ENCODE data around the gene APOC3.

The APOC3 gene

DNA sequence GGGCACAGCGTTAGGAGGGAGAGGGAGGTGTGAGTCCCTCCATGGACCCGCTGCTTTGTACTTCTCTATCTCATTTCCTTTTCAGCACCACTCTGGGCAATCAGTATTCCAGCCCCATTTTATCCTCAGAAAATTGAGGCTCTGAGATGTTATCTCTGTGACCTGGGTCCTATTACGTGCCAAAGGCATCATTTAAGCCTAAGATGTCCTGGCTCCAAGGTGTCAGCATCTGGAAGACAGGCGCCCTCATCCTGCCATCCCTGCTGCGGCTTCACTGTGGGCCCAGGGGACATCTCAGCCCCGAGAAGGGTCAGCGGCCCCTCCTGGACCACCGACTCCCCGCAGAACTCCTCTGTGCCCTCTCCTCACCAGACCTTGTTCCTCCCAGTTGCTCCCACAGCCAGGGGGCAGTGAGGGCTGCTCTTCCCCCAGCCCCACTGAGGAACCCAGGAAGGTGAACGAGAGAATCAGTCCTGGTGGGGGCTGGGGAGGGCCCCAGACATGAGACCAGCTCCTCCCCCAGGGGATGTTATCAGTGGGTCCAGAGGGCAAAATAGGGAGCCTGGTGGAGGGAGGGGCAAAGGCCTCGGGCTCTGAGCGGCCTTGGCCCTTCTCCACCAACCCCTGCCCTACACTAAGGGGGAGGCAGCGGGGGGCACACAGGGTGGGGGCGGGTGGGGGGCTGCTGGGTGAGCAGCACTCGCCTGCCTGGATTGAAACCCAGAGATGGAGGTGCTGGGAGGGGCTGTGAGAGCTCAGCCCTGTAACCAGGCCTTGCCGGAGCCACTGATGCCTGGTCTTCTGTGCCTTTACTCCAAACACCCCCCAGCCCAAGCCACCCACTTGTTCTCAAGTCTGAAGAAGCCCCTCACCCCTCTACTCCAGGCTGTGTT is 829 bp upstream of the APOC3 start:
- Histone ChIP-seq H3K9me3 (ENCODE audit: control insufficient read depth, low read length) (no peaks in the 10 kb centered on the region), H3K9ac (no peak overlapping the region), H3K27ac (no peak overlapping the region), H3K36me3 (ENCODE audit: control insufficient read depth, insufficient read depth, low read length) (no peaks in the 10 kb centered on the region), H3K4me2 (ENCODE audit: low read length) (no peak overlapping the region), H2AFZ (no peak overlapping the region), H3K4me3 (ENCODE audit: low read depth, low read length) (no peak overlapping the region), H3K79me2 (no peaks in the 10 kb centered on the region), H3K4me1 (no peaks in the 10 kb centered on the region), H3K27me3 (ENCODE audit: control insufficient read depth, insufficient read depth, low read length) (no peaks in the 10 kb centered on the region)
- TF ChIP-seq CTCF (IDR thresholded peaks at IDR 0.05), result no peak

DNA sequence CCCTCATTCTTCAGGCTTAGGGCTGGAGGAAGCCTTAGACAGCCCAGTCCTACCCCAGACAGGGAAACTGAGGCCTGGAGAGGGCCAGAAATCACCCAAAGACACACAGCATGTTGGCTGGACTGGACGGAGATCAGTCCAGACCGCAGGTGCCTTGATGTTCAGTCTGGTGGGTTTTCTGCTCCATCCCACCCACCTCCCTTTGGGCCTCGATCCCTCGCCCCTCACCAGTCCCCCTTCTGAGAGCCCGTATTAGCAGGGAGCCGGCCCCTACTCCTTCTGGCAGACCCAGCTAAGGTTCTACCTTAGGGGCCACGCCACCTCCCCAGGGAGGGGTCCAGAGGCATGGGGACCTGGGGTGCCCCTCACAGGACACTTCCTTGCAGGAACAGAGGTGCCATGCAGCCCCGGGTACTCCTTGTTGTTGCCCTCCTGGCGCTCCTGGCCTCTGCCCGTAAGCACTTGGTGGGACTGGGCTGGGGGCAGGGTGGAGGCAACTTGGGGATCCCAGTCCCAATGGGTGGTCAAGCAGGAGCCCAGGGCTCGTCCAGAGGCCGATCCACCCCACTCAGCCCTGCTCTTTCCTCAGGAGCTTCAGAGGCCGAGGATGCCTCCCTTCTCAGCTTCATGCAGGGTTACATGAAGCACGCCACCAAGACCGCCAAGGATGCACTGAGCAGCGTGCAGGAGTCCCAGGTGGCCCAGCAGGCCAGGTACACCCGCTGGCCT is 641 bp downstream of the APOC3 start:
- Histone ChIP-seq H3K4me1 (no peaks in the 10 kb centered on the region), H3K9ac (no peak overlapping the region), H3K9me3 (ENCODE audit: control insufficient read depth, low read length) (no peaks in the 10 kb centered on the region), H3K27me3 (ENCODE audit: control insufficient read depth, insufficient read depth, low read length) (no peaks in the 10 kb centered on the region), H3K36me3 (ENCODE audit: control insufficient read depth, insufficient read depth, low read length) (no peaks in the 10 kb centered on the region), H2AFZ (no peak overlapping the region), H3K79me2 (no peaks in the 10 kb centered on the region), H3K27ac (no peak overlapping the region), H3K4me2 (ENCODE audit: low read length) (no peak overlapping the region), H3K4me3 (ENCODE audit: low read depth, low read length) (no peak overlapping the region)
- no peak for TF ChIP-seq CTCF (IDR thresholded peaks at IDR 0.05)

DNA sequence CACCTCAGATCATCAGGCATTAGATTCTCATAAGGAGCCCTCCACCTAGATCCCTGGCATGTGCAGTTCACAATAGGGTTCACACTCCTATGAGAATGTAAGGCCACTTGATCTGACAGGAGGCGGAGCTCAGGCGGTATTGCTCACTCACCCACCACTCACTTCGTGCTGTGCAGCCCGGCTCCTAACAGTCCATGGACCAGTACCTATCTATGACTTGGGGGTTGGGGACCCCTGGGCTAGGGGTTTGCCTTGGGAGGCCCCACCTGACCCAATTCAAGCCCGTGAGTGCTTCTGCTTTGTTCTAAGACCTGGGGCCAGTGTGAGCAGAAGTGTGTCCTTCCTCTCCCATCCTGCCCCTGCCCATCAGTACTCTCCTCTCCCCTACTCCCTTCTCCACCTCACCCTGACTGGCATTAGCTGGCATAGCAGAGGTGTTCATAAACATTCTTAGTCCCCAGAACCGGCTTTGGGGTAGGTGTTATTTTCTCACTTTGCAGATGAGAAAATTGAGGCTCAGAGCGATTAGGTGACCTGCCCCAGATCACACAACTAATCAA is 2.2 kb downstream of the APOC3 start:
- H3K4me3 ChIP-seq (ENCODE audit: low read depth, low read length), result no peak overlapping the region
- H3K9ac ChIP-seq, result no peak overlapping the region
- H3K36me3 ChIP-seq (ENCODE audit: control insufficient read depth, insufficient read depth, low read length), result no peaks in the 10 kb centered on the region
- H3K9me3 ChIP-seq (ENCODE audit: control insufficient read depth, low read length), result no peaks in the 10 kb centered on the region
- TF ChIP-seq CTCF (IDR thresholded peaks at IDR 0.05), result no peak
- no peaks in the 10 kb centered on the region for H3K4me1 ChIP-seq
- no peaks in the 10 kb centered on the region for H3K27me3 ChIP-seq (ENCODE audit: control insufficient read depth, insufficient read depth, low read length)
- H3K79me2 ChIP-seq, result no peaks in the 10 kb centered on the region
- no peak overlapping the region for H3K4me2 ChIP-seq (ENCODE audit: low read length)
- no peak overlapping the region for H3K27ac ChIP-seq
- no peak overlapping the region for H2AFZ ChIP-seq

- no peaks in the 10 kb centered on the region for H3K9me3 ChIP-seq (ENCODE audit: control insufficient read depth, low read length)
- no peak overlapping the region for H3K4me2 ChIP-seq (ENCODE audit: low read length)
- H3K9ac ChIP-seq, result no peak overlapping the region
- H3K4me3 ChIP-seq (ENCODE audit: low read depth, low read length), result no peak overlapping the region
- H3K27me3 ChIP-seq (ENCODE audit: control insufficient read depth, insufficient read depth, low read length), result no peaks in the 10 kb centered on the region
- H3K27ac ChIP-seq, result no peak overlapping the region
- no peak overlapping the region for H2AFZ ChIP-seq
- no peak for TF ChIP-seq CTCF (IDR thresholded peaks at IDR 0.05)
- no peaks in the 10 kb centered on the region for H3K36me3 ChIP-seq (ENCODE audit: control insufficient read depth, insufficient read depth, low read length)
- no peaks in the 10 kb centered on the region for H3K79me2 ChIP-seq
- no peaks in the 10 kb centered on the region for H3K4me1 ChIP-seq
These were observed 2.9 kb downstream of the APOC3 start for GRCh38 chr11:116832350-116833290.
